SHP77 (cell line): ENCODE results near the gene SYCP2L.
A peak's percentile ranks its signal among the peaks of the same experiment; 100 is the strongest.
"Not testable (repeated sequence)": the region's sequence is repeated elsewhere in the genome, so short reads cannot be mapped to it uniquely, and the experiment has no call there.

Experiments
- DNase-seq, 2 experiments: peaks; one replicate each; lab custom pipeline; 2025; lab: John Stamatoyannopoulos, UW

SYCP2L gene

GRCh38 chr6:10877871-10878270, 9.0 kb upstream of the SYCP2L start:
- no peak for DNase-seq

- DNase-seq: no peak
Observed at GRCh38 chr6:10880366-10880765, 6.5 kb upstream of the SYCP2L start.

GRCh38 chr6:10882253-10882630, 4.6 kb upstream of the SYCP2L start:
- DNase-seq: not testable (repeated sequence)

GRCh38 chr6:10882657-10883171, 4.1 kb upstream of the SYCP2L start:
- DNase-seq: no peak

GRCh38 chr6:10883312-10884244, 3.3 kb upstream of the SYCP2L start:
- no peak for DNase-seq

- DNase-seq: no peak
Observed at GRCh38 chr6:10884245-10884972, 2.4 kb upstream of the SYCP2L start.

- DNase-seq: not testable (repeated sequence)
Observed at GRCh38 chr6:10886365-10886690, 524 bp upstream of the SYCP2L start.

- no peak for DNase-seq
Observed at GRCh38 chr6:10890151-10890550, 3.3 kb downstream of the SYCP2L start.

- no peak for DNase-seq
Observed at GRCh38 chr6:10891960-10892359, 5.1 kb downstream of the SYCP2L start.

- no peak for DNase-seq
Observed at GRCh38 chr6:10894958-10895357, 8.1 kb downstream of the SYCP2L start.

GRCh38 chr6:10896691-10897090, 9.8 kb downstream of the SYCP2L start:
- no peak for DNase-seq

- DNase-seq: no peak
Observed at GRCh38 chr6:10901770-10902169, 14.9 kb downstream of the SYCP2L start.

GRCh38 chr6:10904015-10904414, 17.2 kb downstream of the SYCP2L start:
- no peak for DNase-seq

- no peak for DNase-seq
Observed at GRCh38 chr6:10908228-10908627, 21.4 kb downstream of the SYCP2L start.

- DNase-seq: not testable (repeated sequence)
Observed at GRCh38 chr6:10919520-10919919, 32.7 kb downstream of the SYCP2L start.

- no peak for DNase-seq
Observed at GRCh38 chr6:10933126-10933525, 46.3 kb downstream of the SYCP2L start.

- DNase-seq: no peak
Observed at GRCh38 chr6:10939840-10940239, 53.0 kb downstream of the SYCP2L start.

GRCh38 chr6:10945845-10946244, 59.0 kb downstream of the SYCP2L start:
- no peak for DNase-seq

GRCh38 chr6:10947966-10948365, 61.1 kb downstream of the SYCP2L start:
- no peak for DNase-seq

GRCh38 chr6:10949579-10950490, 63.0 kb downstream of the SYCP2L start:
- DNase-seq: no peak

- DNase-seq: no peak
Observed at GRCh38 chr6:10951675-10952282, 64.9 kb downstream of the SYCP2L start.

- DNase-seq: peak; percentile 24 to 54
Observed at GRCh38 chr6:10954590-10955010, 67.7 kb downstream of the SYCP2L start.
